Activated T-cell treated with anti-CD3 and anti-CD28 coated beads for 4 hours (primary cell): ENCODE data around the gene CCDC112.

Source experiments
- DNase-seq: peaks from one replicate; pipeline ENCODE4 v3.0.0-alpha.2; 2020

Gene CCDC112

GRCh38 chr5:115313632-115314031 lies 17.2 kb upstream of the CCDC112 start:
- DNase-seq, result no peak

DNA sequence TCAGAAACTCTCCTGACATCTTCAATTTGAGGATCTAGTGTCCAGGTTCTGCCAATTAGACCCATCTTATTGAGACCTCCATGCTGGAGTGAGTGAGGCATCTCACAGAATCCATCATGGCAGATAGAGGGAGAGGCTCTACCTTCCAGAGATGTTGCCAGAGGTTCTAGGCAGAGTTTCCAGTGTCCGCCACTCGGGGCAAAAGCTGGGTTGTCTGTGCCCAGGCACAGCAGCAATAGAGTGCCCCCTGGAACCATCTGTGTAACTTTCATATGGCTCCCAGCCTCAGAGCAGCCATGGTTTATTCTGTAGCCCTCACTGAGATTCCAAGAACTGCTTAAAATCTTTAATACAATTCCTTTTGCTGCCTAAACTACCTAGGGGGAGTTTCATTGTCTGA lies 16.6 kb upstream of the CCDC112 start:
- no peak for DNase-seq

DNA sequence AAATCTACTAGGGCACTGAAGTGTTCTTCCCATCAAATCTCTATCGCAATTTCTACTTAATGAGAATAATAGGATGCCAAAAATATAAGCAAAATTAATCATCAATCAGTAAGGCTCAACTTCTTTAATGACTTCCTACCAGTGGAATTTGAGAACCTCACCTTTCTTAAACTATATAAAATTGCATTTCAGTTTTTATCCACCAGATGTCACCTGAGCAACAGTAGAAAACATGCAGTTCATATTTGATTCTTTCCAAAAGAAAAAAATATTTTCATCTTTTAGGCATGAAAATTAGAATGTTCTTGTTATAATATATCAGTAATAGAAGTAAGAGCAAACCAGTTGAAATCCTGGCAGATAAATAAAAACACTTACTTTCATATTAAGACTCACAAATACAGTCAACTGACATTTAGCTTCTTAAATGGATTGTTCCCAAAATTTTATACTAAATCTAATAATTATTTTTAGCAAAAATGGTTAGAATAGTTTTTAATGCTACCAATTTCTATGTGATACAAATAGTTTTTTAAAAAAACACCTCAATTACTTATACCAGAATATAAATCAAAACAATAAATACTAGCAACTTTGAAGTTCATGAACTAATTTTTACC lies 13.4 kb upstream of the CCDC112 start:
- DNase-seq, result no peak

DNA sequence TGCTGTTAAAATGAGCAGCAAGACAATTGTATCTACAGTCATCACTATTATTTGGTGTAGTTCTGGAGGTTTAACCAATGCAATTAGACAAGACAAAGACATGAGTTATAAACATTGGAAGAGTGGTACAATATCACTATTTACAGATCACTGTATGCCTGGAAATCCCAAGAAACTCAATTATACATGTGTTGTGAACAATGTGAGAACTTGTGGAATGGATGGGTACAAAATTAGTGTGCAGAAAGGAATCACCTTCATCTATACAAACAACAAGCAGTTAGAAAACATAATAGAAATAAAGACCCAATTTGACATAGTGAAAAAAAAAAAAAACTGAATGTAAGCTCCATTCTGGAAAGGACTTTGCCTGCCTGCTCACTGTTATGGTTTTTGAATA lies 12.4 kb upstream of the CCDC112 start:
- DNase-seq, result no peak

- no peak for DNase-seq
Observed at GRCh38 chr5:115306011-115306536, 9.6 kb upstream of the CCDC112 start.

GRCh38 chr5:115304496-115304895 lies 8.0 kb upstream of the CCDC112 start:
- DNase-seq, result no peak

GRCh38 chr5:115298811-115299210 lies 2.4 kb upstream of the CCDC112 start:
- no peak for DNase-seq

GRCh38 chr5:115297031-115297430 lies 577 bp upstream of the CCDC112 start:
- DNase-seq, result no peak

GRCh38 chr5:115295777-115296123 lies 704 bp downstream of the CCDC112 start:
- DNase-seq, result no peak

DNA sequence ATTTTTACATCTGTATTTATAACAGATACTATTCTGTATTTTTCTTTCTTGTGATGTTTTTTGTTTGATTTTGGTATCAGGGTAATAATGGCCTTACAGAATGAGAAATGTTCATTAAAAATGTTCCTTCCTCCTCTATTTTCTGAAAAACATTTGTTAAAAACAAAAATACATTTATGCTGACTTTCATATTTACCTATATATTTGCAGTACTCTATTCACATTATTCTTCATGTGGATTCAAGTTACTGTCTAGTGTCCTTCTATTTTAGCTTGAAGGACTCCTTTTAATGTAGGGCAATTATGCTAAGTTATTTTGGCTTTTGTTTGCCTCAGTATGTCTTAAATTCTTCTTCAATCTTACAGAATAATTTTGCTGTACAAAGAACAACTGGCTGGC lies 5.1 kb downstream of the CCDC112 start:
- no peak for DNase-seq

GRCh38 chr5:115289104-115289503 lies 7.3 kb downstream of the CCDC112 start:
- no peak for DNase-seq

DNA sequence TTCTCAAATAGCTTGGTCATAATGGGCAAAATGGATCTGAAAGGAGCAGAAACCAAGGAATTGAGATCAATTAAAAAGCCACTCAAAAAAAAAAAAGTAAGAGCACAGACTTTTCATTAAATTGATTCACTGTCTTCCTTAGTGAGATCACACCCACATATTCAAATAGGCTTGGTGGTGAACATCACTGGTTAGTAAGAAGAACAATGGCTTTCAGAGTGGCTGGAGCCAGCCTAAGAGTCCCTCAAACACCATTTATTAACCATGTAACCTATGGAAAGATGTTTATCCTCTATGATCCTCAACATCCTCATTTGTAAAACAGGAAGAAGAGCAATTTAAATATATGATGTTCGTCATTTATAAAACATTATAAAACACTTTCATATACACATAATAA lies 12.4 kb downstream of the CCDC112 start:
- no peak for DNase-seq

GRCh38 chr5:115282131-115282530 lies 14.3 kb downstream of the CCDC112 start:
- DNase-seq, result no peak

- no peak for DNase-seq
Observed at GRCh38 chr5:115274584-115274983, 21.9 kb downstream of the CCDC112 start.

- DNase-seq, result no peak
Observed at GRCh38 chr5:115272297-115272958, 24.0 kb downstream of the CCDC112 start.

- DNase-seq, result no peak
Observed at GRCh38 chr5:115271295-115272050, 25.0 kb downstream of the CCDC112 start.

DNA sequence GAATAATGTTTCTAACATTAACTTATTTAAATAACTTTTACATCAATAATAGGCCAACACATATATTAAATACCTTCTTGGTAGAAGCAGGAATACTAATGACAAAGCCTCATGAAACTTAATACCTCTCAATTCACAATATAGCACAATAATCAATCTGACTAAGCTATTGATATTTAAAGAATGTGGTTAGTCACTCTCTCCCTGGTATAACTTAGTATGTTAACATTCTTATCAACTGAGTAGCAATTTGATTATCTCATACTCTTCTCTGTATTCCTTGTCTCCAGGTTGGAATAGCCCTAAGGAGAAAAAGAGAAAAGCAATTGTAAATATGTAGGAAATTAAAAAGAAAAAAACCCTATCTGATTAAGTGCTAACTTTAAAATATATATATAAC lies 28.8 kb downstream of the CCDC112 start:
- DNase-seq, result no peak

- no peak for DNase-seq
Observed at GRCh38 chr5:115265220-115265619, 31.2 kb downstream of the CCDC112 start.

- DNase-seq, result no peak
Observed at GRCh38 chr5:115264786-115265185, 31.7 kb downstream of the CCDC112 start.

- no peak for DNase-seq
Observed at GRCh38 chr5:115263078-115263380, 33.4 kb downstream of the CCDC112 start.

DNA sequence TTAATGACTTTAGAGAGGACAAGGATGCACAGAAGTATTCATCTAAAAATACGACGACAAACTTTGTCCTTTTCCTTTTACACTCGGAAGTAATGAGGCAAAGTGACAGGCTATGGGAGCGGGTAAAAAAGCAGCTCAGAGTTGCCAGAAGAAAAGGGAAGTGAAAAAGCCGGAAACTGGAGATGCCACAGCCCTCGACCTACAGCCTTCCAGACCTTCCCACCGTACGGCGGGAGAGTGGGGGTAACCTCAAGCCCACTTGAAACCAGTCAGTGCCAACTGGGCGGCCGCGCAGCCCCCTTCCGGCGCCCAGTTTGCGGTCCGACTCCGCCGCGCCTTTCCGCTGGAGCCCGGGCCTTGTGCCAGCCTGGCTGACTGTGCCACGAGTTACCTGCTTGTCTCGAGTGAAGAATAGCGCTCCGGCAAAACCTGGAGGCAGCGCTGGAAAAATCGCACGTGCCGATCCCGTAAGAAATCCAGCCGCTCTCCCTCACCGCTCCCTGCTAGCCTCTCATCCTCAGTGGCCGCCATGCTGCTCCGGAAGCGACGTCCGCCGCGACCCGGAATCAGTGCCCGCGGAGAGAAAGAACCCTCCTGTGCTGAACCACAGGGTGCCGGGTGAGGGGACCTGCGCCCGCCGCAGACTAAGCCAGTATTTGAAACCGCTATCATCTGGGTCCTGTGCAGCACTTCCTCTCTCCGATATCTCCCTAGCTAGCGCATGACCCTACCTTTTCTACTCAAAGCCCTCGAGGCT lies 34.0 kb downstream of the CCDC112 start, which contains the start of gene PGGT1B:
TSS of gene PGGT1B (minus strand) at position 557 of the 757 bp plus-strand sequence. CDS start at position 531, 26 bp downstream.
- DNase-seq, result peak; percentile 56

DNA sequence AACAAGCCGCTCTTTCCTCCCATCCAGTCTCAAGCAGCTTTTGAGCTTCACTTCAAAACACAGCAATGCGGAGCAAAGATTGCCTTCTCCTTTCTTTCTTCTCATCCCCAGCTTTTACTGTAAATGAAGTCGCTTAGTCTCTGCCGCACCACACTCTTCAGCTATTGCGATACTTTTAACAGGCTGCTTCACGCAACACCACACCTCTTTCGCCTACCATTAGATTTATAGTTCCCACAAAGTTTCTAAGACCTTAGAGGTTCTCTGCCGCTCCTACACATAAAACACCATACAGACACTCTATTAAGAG lies 34.5 kb downstream of the CCDC112 start:
- DNase-seq, result no peak

GRCh38 chr5:115260248-115260647 lies 36.2 kb downstream of the CCDC112 start:
- DNase-seq, result no peak

DNA sequence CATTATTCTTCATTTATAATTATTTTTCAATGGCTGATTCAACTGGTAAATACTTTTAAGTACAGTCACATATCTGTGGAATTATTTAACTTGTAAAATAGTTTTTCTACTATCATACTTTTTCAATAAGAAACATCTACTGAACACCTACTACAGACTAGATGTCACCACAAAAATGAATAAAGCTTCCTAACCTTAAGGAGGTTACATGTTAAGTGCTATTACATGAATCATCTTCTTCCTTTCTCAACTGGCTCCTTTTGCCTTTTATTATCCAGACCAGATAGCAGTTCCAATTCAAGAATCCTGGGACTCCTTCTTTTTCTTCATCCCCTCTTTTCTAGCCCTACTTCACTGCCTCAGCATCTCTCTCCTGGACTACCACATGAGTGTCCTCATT lies 38.5 kb downstream of the CCDC112 start:
- DNase-seq, result no peak
